NCI-H1694 treated with DMSO at 0.1 percent for 48 hours (cell line): Measurements from ENCODE around the gene FBLN1.
"Not testable (repeated sequence)": the region's sequence is repeated elsewhere in the genome, so short reads cannot be mapped to it uniquely, and the experiment has no call there.

Experiments
- DNase-seq: peaks from one replicate; lab custom pipeline; 2025; lab: John Stamatoyannopoulos, UW

FBLN1 gene

GRCh38 chr22:45612940-45613339, 110.3 kb downstream of the FBLN1 start:
- no peak for DNase-seq

GRCh38 chr22:45615364-45615763, 112.7 kb downstream of the FBLN1 start:
- no peak for DNase-seq

GRCh38 chr22:45616432-45616831, 113.7 kb downstream of the FBLN1 start:
- no peak for DNase-seq

GRCh38 chr22:45617948-45618347, 115.3 kb downstream of the FBLN1 start:
- no peak for DNase-seq

- DNase-seq = no peak
Measured at GRCh38 chr22:45620706-45621105, 118.0 kb downstream of the FBLN1 start.

- no peak for DNase-seq
Measured at GRCh38 chr22:45621836-45622600, 119.3 kb downstream of the FBLN1 start.

- DNase-seq = not testable (repeated sequence)
Measured at GRCh38 chr22:45623464-45624145, 120.9 kb downstream of the FBLN1 start.

GRCh38 chr22:45626198-45626651, 123.5 kb downstream of the FBLN1 start:
- no peak for DNase-seq

- DNase-seq = no peak
Measured at GRCh38 chr22:45627489-45628233, 125.0 kb downstream of the FBLN1 start.

- DNase-seq = no peak
Measured at GRCh38 chr22:45628515-45628914, 125.8 kb downstream of the FBLN1 start.

- no peak for DNase-seq
Measured at GRCh38 chr22:45629469-45630089, 126.9 kb downstream of the FBLN1 start.

GRCh38 chr22:45630436-45630835, 127.8 kb downstream of the FBLN1 start:
- DNase-seq = no peak

GRCh38 chr22:45631140-45631840, 128.6 kb downstream of the FBLN1 start:
- DNase-seq = no peak

- DNase-seq = no peak
Measured at GRCh38 chr22:45631841-45632238, 129.2 kb downstream of the FBLN1 start.

GRCh38 chr22:45632791-45633515, 130.3 kb downstream of the FBLN1 start:
- DNase-seq = no peak

GRCh38 chr22:45636683-45637082, 134.0 kb downstream of the FBLN1 start:
- no peak for DNase-seq

- DNase-seq = no peak
Measured at GRCh38 chr22:45638197-45638596, 135.5 kb downstream of the FBLN1 start.

- no peak for DNase-seq
Measured at GRCh38 chr22:45638834-45639746, 136.4 kb downstream of the FBLN1 start.

- DNase-seq = no peak
Measured at GRCh38 chr22:45639747-45640102, 137.0 kb downstream of the FBLN1 start.
